AG04449 (cell line): ENCODE data around the gene LACTB.

Source experiments
- CTCF ChIA-PET: fragments of 350-600 bp; formaldehyde crosslinking; extraction: SDS; loops from one replicate; lab custom pipeline; 2021; ENCODE audit warnings: antibody characterized with exemption; lab: Yijun Ruan, JAX
- POLR2A ChIA-PET: fragments of 400-600, 350-600 bp; formaldehyde crosslinking; extraction: SDS; loops from one replicate; lab custom pipeline; 2020; ENCODE audit warnings: antibody characterized with exemption, inconsistent platforms; lab: Yijun Ruan, JAX
- DNase-seq: peaks from one replicate; pipeline ENCODE4 v3.0.0-alpha.2; 2010; ENCODE audit warnings: low read depth, low spot score
- H3K4me3 ChIP-seq: 2 replicates; pipeline ENCODE4 v1.5.1; 2011; ENCODE audit warnings: low read depth, mild to moderate bottlenecking, control low read depth, low read length
- CTCF ChIP-seq: IDR thresholded peaks from one replicate; pipeline ENCODE4 v1.5.1; 2011; ENCODE audit warnings: mild to moderate bottlenecking, moderate library complexity, low read length, control low read depth, inconsistent platforms; ENCODE audit not compliant: insufficient read depth; ENCODE audit errors: missing control alignments

The LACTB gene

GRCh38 chr15:63111481-63111880, 10.2 kb upstream of the LACTB start:
- CTCF ChIA-PET, result interaction anchor here (0.8 to 1.7 kb wide), 4 partner anchors 17 to 63 kb away, joined by 3 to 5 read pairs (median 4); no protein-coding TSS in a partner anchor
- TF ChIP-seq CTCF, result no peak
- DNase-seq, result no peak
- H3K4me3 ChIP-seq, result no peak overlapping the region
- POLR2A ChIA-PET, result no interaction called here

GRCh38 chr15:63112871-63113270, 8.8 kb upstream of the LACTB start:
- DNase-seq, result no peak
- POLR2A ChIA-PET, result interaction anchor here (0.8 kb wide), 1 partner anchor 833 kb away, joined by 3 read pairs; no protein-coding TSS in a partner anchor
- TF ChIP-seq CTCF, result no peak
- CTCF ChIA-PET, result interaction anchor here (0.7 to 1.5 kb wide), 2 partner anchors 19 to 987 kb away, joined by 3 to 4 read pairs; no protein-coding TSS in a partner anchor
- no peak overlapping the region for H3K4me3 ChIP-seq

- H3K4me3 ChIP-seq, result no peak overlapping the region
- TF ChIP-seq CTCF, result no peak
- CTCF ChIA-PET, result no interaction called here
- no peak for DNase-seq
- POLR2A ChIA-PET, result interaction anchor here (0.7 to 1.0 kb wide), 2 partner anchors 20 to 40 kb away, joined by 3 read pairs; no protein-coding TSS in a partner anchor
These were observed 7.2 kb upstream of the LACTB start for GRCh38 chr15:63114465-63114864.

- ChIA-PET CTCF (no interaction called here), POLR2A (no interaction called here)
- no peak for DNase-seq
- no peak overlapping the region for H3K4me3 ChIP-seq
- no peak for TF ChIP-seq CTCF
These were observed 2.8 kb upstream of the LACTB start for GRCh38 chr15:63118854-63119253.

- POLR2A ChIA-PET, result no interaction called here
- TF ChIP-seq CTCF, result peak; percentile 11
- CTCF ChIA-PET, result no interaction called here
- DNase-seq, result no peak
- peak overlapping the region; percentile 82 for H3K4me3 ChIP-seq
These were observed 578 bp downstream of the LACTB start for GRCh38 chr15:63122002-63122875.

GRCh38 chr15:63124506-63124905, 2.8 kb downstream of the LACTB start:
- ChIA-PET POLR2A (interaction anchor here (0.6 kb wide), 1 partner anchor 11 kb away, joined by 3 read pairs; no protein-coding TSS in a partner anchor), CTCF (no interaction called here)
- TF ChIP-seq CTCF, result no peak

More at GRCh38 chr15:63124506-63124905, 2.8 kb downstream of the LACTB start:
- no peak overlapping the region for H3K4me3 ChIP-seq
- no peak for DNase-seq
